ENCODE data around the gene GDI2.

GDI2 gene

GRCh38 chr10:5738427-5738826 is 74.8 kb downstream of the GDI2 start:
- DNase-seq: no peak

GRCh38 chr10:5737352-5737751 is 75.9 kb downstream of the GDI2 start:
- DNase-seq: no peak

GRCh38 chr10:5736591-5736990 is 76.6 kb downstream of the GDI2 start:
- no peak for DNase-seq

GRCh38 chr10:5735119-5735518 is 78.1 kb downstream of the GDI2 start:
- no peak for DNase-seq

- DNase-seq: no peak
Observed at GRCh38 chr10:5732141-5732540, 81.1 kb downstream of the GDI2 start.

GRCh38 chr10:5731559-5731958 is 81.7 kb downstream of the GDI2 start:
- no peak for DNase-seq

GRCh38 chr10:5730766-5731165 is 82.5 kb downstream of the GDI2 start:
- DNase-seq: no peak

GRCh38 chr10:5723692-5724091 is 89.5 kb downstream of the GDI2 start:
- no peak for DNase-seq

- DNase-seq: no peak
Observed at GRCh38 chr10:5720182-5720581, 93.1 kb downstream of the GDI2 start.

- no peak for DNase-seq
Observed at GRCh38 chr10:5719546-5719945, 93.7 kb downstream of the GDI2 start.

All from fibroblast of skin of scalp (primary cell).